Measurements from ENCODE around the gene MDM1.

- no peak for TF ChIP-seq POLR2AphosphoS5 (IDR thresholded peaks at IDR 0.05)
- no peak for TF ChIP-seq CTCF (IDR thresholded peaks at IDR 0.05)
- no peak for TF ChIP-seq EP300 (IDR thresholded peaks at IDR 0.05; ENCODE audit: low read depth)
- no peak for TF ChIP-seq POLR2A (IDR thresholded peaks at IDR 0.05)
Observed at GRCh38 chr12:68367903-68368302, 35.7 kb upstream of the MDM1 start.
